HT1080 (cell line): ENCODE measurements around the gene EMILIN3. TPM values are rescaled to one million over a fixed set of nuclear protein-coding genes. Genes with fewer than 3 reads are reported as not detected.

Experiments used
- DNase-seq: peaks from one replicate; pipeline ENCODE4 v3.0.0-alpha.2; 2015; ENCODE audit warnings: low read depth
- total RNA-seq: library from RNA; depleted of rRNA; stranded (reverse); fragments of >200 nt; shearing (Covaris generic); gene quantifications from 2 replicates; pipeline ENCODE4 v1.2.3, GENCODE V29; 2014

The EMILIN3 gene
- total RNA-seq, 1 experiment from 2014 or later: not detected

- DNase-seq: no peak
These were observed 18.0 kb downstream of the EMILIN3 start for GRCh38 chr20:41348430-41349172.

DNA sequence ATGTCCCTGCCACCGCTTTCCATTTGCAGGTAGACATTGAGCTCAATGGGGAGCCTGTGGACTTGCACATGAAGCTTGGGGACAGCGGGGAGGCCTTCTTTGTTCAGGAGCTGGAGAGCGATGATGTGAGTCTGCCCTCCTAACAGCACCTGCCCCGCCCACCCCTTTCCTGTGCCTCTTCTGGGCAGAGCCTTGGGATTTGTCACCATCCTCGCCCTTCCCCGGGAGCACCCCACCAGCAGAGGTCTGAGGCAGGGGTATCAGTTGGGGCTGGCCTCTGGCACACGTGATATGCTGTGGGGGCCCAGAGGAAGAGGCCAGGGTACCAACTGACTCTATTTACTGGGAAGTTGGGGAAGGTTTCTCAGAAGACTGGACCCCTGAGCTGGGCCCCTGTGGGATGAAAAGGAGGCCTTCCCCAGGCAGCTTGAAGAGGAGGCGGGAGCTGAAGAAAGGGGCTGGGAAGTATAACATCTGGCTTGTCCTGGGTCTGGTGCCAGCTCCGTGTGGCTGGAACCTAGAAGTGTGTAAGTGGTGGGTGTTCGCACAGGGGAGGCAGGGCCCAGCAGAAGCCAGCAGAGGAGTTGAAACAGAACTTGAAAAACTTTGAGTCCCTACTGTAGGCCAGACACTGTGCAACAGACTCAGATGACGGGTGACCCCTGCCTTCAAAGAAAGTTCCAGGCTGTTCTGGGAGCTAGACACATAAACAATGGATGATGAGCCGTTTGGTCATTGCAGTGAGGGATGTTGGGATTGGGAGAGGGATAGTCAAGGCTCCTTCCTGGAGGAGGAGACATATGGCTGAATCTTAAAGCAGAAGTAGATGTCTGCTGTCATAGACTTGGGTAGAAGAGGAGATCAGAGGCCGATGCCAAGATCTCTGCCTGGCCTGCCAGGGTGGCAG lies 18.8 kb downstream of the EMILIN3 start:
- no peak for DNase-seq

DNA sequence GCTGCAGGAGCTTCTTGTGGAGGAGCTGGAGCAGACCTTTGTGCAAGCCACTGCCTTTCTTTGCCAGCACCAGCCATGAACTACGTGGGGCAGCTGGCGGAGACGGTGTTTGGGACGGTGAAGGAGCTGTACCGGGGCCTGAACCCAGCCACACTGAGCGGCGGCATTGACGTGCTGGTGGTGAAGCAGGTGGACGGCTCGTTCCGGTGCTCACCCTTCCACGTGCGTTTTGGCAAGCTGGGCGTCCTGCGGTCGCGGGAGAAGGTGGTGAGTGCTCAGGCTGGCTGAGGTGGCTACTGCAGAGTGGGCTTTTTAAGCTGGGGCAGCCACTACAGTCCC lies 20.9 kb downstream of the EMILIN3 start:
- DNase-seq: no peak

- peak; percentile 39 for DNase-seq
These were observed 21.5 kb downstream of the EMILIN3 start for GRCh38 chr20:41344938-41345728.

DNA sequence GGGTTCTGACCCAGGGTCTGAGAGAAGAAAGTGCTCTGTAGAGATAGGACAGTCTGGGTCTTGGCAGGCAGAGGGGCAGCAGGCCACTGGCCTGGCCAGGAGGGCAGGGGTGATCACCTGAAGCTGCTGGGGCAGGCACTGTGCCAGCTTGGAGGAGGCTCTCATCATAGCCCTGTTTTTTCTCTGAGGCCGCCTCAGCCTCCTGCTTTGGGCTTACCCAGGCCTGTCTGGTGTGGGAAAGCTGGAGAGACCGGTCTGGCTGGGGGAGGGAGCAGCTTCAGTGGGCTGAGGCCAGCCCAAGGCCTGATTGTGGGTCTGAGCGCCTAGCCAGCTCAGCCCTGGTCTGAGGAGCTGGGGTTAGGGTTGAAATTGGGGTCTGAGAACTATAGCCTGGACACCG lies 22.1 kb downstream of the EMILIN3 start:
- DNase-seq: no peak

DNA sequence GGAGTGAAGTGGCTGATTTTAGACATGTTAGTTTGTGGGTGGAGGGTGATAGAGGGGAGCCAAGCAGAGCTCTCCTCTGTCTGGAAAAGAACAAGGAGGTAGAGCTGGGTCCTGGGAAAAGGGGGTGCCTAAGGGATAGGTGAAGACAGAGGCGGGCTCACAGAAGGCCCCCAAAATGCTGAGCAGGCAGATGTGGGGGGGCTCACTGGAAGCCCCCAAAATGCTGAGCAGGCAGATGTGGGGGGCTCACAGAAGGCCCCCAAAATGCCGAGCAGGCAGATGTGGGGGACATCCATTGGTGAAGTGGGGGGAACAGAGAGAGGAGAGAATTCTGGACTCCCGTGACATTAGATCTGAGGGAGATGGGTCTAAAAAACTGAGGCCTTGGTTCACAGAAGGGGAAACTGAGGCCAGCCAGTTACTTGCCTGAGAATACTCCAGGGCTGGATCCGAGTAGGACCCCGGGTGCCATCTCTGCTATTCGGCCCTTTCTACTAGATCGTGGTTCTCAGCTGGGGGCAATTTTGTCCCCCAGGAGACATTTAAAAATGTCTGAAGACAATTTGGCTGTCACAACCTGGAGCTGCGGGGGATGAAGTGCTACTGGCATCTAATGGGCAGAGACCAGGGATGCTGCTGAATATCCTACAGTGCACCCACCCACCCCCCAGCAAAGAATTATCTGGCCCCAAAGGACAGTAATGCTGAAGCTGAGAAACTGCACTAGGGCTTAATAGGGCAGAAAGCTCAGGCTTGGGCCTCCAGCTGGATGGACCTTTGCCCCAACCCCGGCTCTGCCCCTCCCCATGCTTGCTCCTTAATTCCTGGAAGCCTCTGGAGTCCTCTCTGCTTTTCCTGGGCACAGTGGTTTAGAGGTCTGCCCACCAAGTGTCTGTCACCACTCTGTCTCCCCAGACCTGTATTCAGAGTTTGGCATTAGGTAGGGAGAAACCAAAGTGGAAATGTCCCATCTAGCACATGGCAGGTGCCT lies 23.8 kb downstream of the EMILIN3 start:
- no peak for DNase-seq

DNA sequence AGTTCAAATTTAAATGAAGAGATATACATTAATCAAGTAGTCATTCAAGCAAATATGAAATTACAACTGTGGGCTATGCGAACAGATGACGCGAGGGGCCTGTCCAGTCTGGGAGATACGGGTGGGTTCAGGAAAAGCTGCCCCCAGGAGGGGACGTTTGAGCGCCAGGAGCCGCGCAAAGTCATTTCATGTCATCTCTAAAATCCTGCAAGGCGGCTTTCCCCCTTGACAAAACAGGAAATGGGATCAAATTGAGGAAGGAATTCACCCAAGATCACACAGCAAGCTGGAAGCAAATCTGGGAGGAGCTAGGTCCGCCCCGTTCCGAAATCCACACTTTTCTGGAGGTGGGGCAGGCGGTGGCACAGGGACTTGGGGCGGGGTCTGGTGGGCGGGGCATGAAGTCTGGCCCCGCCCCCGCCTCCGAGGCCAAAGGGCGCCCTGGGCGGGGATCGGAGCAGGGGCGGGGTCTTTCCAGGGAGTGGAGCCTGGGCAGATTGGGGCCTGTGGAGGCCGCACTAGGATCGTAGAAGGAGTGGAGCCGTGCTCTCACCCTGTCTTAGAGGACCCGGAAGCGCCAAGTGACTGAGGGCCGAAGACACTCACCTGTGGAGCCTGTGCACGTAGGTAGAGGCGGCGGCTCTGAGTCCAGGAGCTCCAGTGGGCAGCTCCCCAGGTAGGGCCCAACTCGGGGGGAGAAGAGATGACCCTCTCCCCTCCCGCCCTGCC lies 26.1 kb downstream of the EMILIN3 start, which contains the start of gene LPIN3:
Gene LPIN3, plus strand, starts transcription at position 495 of the 729 bp plus-strand sequence. CDS start 4,983 bp downstream, outside the sequence.
- peak; percentile 52 for DNase-seq

DNA sequence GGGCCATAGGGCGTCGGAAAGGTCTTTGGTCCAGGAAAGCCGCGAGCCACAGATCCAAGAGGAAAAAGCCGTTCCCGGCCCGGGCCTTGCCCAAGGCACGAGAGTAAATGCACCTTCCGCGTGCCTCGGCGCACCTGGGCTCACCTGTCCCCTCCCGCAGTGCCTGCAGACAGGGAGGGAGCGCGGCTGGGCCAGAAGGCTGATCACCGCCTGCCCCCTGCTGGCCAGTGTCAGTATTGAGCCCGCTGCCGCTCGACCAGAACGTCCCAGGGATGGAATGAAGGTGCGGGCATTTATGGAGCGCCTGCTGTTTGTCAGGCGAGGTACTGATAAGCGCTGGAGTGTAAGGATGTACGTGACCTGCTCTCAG lies 26.7 kb downstream of the EMILIN3 start:
- DNase-seq: peak; percentile 61

- no peak for DNase-seq
These were observed 29.7 kb downstream of the EMILIN3 start for GRCh38 chr20:41336711-41337492.

- no peak for DNase-seq
These were observed 31.0 kb downstream of the EMILIN3 start for GRCh38 chr20:41335591-41335990.

DNA sequence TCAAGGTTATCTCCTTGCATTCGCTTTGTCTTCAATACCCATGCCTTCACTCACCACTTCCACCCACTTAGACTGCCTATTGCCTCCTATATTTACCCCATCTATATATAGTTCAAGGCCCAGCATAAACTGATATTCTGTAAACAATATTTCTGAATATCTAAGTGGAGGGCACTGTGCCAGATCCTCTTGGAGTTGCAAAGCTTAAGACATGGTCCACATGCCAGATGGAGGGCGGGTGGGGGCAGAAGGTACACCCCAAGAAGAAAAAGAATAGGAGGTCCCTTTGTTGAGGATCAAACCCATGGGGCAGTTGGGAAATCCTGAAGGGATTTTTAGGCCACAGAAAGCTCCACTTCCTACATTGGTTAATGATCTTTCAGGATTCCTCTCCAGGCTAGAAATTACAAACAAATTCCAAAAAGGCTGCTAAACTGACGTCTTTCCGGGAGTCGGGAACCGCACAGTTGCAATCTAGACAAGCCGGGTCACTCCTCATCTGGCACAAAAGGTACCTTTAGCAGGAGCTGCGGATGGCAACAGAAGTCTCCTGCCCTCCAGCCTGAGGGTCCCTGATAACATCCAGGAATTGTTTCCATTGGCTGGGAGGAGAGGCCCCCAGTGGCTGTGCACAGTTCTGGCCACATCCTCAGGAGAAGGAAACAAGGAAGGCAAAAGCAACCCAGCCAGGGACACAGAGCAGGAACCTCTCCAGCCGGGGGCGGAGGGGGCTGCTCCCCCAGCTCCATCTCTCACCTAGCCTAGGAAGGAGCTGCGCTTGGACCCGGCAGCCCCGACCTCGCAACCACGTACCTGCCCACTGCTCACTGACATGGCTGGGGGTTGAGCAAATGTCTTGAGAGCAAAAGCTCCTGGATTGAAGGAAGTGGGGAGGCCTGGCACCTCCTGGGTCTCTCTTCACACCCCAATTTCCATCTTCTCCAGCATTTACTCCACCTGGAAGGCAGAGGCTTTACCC lies 31.9 kb downstream of the EMILIN3 start:
- DNase-seq: no peak

DNA sequence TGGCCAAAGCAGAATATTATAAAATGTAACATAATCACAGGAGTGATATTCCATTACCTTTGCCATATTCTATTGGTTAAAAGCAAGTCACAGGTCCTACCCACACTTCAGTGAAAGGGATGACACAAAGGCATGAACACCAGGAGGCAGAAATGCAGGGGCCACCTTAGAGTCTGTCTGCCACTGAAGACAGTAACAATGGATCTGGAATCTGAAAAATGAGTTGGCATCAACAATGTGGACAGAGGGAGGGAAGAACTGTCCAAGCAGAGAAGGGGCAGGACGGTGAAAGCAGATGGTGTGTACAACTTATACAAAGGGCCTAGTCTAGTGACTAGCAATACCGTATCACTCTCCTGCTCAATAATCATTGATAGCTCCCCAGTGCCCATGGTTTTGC lies 32.6 kb downstream of the EMILIN3 start:
- no peak for DNase-seq

DNA sequence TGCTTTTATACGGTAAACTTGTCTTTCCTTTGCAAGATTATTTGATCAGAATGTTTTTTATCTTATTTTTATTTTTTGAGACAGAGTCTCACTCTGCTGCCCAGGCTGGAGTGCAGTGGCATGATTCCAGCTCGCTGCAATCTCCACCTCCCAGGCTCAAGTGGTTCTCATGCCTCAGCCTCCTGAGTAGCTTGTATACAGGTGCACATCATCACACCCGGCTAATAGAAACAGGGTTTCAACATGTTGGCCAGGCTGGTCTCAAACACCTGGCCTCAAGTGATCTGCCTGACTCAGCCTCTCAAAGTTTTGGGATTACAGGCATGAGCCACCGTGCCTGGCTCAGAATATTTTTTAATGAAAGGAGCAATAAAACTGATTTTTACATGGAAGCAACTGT lies 34.9 kb downstream of the EMILIN3 start:
- no peak for DNase-seq

DNA sequence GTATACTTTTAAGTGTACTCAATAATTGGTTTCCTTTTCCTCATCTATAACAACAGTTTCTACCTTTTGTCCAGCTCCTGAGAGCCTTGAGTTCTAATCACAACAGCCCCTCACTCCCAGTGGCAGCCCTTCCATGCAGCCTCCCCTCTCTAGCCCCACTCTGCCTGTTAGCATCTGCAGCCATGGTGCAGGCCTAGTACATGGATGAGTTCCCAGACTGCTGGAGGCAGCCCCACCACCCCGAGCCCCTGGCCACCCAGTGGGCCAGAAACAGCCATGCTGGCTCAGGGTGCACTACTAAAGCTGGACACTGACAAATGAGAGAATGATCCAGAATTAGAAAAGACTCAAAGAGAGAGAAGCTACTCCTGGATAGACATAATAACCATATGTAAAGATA lies 35.7 kb downstream of the EMILIN3 start:
- DNase-seq: no peak

GRCh38 chr20:41330343-41330720 lies 36.3 kb downstream of the EMILIN3 start:
- DNase-seq: no peak

DNA sequence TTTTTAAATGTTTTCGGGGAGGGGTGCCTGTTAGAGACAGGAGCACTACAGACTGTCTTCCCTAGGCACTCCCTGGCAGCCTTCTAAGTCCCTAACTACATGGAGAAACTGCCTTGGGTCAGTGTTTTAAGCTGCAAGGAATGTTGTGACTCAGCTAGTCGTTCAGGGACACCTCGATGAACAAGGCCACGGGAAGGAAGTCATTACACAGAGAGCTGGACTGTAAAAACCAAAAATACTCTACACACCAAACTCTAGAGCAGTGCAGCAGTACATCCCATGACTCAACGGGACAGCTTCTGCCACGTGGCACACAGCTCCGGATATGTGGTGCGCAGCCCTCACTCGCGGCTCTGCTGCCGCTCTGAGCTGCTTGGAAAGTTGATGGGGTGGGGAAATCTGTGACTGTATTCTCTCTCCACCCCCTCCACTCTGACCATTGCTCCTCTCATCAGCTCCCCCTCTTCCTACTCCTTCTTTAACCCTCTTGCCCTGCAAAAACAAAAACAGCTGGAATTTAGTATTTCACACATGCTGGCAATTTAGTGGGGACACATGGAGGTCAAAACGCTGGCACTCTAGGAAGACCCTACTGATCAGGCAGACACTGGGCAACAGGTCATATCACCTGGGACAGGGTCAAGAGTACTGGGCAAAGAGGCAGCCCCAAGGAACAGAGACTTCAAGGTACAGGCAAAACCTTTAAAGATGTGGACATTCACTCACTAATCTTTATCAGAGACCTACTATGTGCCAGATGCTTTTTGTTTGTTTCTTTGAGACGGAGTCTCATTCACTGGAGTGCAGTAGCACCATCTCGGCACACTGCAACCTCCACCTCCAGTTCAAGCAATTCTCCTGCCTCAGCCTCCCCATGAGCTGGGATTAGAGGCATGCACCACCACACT lies 36.9 kb downstream of the EMILIN3 start:
- peak; percentile 99 for DNase-seq

DNA sequence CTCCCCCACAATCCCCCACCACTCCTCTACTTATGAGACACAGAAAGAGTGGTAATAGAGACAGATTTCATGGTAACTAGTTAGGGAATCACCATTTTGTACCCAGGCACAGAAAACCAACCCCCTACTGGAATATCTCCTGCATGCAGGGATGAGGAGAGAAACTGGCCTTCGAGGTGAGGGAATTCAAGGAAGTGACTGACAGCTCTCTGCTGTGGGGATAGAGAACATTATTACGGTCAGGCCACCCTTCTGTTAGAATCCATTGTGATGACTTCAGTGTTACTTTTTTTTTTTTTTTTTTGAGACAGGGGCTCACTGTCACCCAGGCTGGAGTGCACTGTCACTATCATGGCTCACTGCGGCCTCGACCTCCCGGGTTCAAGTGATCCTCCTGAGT lies 39.4 kb downstream of the EMILIN3 start:
- DNase-seq: no peak
